ENCODE measurements around the gene SERPINB8.
"Not testable (repeated sequence)": the region's sequence is repeated elsewhere in the genome, so short reads cannot be mapped to it uniquely, and the experiment has no call there.

The SERPINB8 gene

GRCh38 chr18:63969942-63970808, at the start of gene SERPINB8:
TSS of gene SERPINB8 (plus strand) at chr18:63970081. CDS start at chr18:63978309, 8,228 bp downstream.
- peak; percentile 83 for DNase-seq

GRCh38 chr18:63922049-63922448, 47.8 kb upstream of the SERPINB8 start:
- DNase-seq = no peak

GRCh38 chr18:63924551-63924950, 45.3 kb upstream of the SERPINB8 start:
- no peak for DNase-seq

- DNase-seq = no peak
Measured at GRCh38 chr18:63928331-63928730, 41.5 kb upstream of the SERPINB8 start.

GRCh38 chr18:63929369-63929768, 40.5 kb upstream of the SERPINB8 start:
- not testable (repeated sequence) for DNase-seq

- no peak for DNase-seq
Measured at GRCh38 chr18:63930773-63931354, 39.0 kb upstream of the SERPINB8 start.

GRCh38 chr18:63936156-63936931, 33.5 kb upstream of the SERPINB8 start:
- DNase-seq = peak; percentile 37

GRCh38 chr18:63936932-63937393, 32.9 kb upstream of the SERPINB8 start:
- DNase-seq = no peak

GRCh38 chr18:63940008-63940407, 29.9 kb upstream of the SERPINB8 start:
- no peak for DNase-seq

- DNase-seq = not testable (repeated sequence)
Measured at GRCh38 chr18:63940543-63941050, 29.3 kb upstream of the SERPINB8 start.

GRCh38 chr18:63947051-63947790, 22.7 kb upstream of the SERPINB8 start:
- DNase-seq = no peak

- DNase-seq = peak; percentile 29
Measured at GRCh38 chr18:63949068-63949737, 20.7 kb upstream of the SERPINB8 start, which contains the start of gene HMSD. TSS of gene HMSD (plus strand) at chr18:63949301. CDS start at chr18:63953456, 4,155 bp downstream.

- no peak for DNase-seq
Measured at GRCh38 chr18:63951302-63951705, 18.6 kb upstream of the SERPINB8 start.

GRCh38 chr18:63953811-63954210, 16.1 kb upstream of the SERPINB8 start:
- no peak for DNase-seq

- no peak for DNase-seq
Measured at GRCh38 chr18:63956755-63957154, 13.1 kb upstream of the SERPINB8 start.

- no peak for DNase-seq
Measured at GRCh38 chr18:63960891-63961290, 9.0 kb upstream of the SERPINB8 start.

- no peak for DNase-seq
Measured at GRCh38 chr18:63961435-63961980, 8.4 kb upstream of the SERPINB8 start.

- DNase-seq = no peak
Measured at GRCh38 chr18:63962137-63962536, 7.7 kb upstream of the SERPINB8 start.

- peak; percentile 39 for DNase-seq
Measured at GRCh38 chr18:63963615-63964256, 6.1 kb upstream of the SERPINB8 start.

GRCh38 chr18:63964908-63965307, 5.0 kb upstream of the SERPINB8 start:
- no peak for DNase-seq

Measured in activated naive CD4-positive, alpha-beta T cell treated with anti-CD3 and anti-CD28 coated beads, Interleukin-2, amount 50 U/mL, for 16 hours (primary cell).